ENCODE data around the gene IST1. TPM values are rescaled to one million over a fixed set of nuclear protein-coding genes. Genes with fewer than 3 reads are reported as not detected.

Gene IST1
- total RNA-seq, 1 donor from 2014 or later = 171 TPM

- DNase-seq (ENCODE audit: low spot score) = peak; percentile 93
These were observed 66.0 kb downstream of the IST1 start for GRCh38 chr16:71961066-71962039.

DNA sequence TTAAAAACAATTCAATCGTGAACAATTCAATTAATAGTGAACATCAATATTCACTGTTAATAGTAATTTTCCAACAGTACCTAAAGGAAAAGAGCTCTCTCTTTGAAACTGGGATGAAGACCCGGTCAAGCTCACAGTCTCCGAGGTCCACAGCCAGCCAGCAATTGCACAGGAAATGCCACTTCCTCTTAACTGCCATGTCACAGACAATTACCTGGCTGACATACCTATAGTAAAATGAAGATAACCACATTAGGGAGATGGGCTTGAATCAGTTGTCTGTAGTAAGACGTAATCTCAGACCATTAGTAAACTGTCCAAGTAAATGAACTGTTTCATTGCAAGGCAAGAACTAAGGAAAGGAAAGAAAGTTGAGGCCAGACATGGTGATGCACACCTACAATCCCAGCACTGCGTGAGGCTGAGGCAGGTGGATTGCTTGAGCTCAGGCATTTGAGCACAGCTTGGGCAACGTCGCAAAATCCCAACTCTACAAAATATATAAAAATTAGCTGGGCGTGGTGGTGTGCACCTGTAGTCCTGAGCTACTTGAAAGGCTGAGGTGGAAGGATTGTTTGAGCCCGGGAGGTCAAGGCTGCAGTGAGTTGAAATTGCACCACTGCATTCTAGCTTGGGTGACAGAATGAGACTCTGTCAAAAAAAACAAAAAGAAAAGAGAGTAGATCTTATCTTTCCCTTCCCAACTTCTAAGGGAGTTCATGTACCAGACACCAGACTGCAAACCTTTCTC, 68.0 kb downstream of the IST1 start:
- no peak for DNase-seq (ENCODE audit: low spot score)

- DNase-seq (ENCODE audit: low spot score) = no peak
These were observed 69.9 kb downstream of the IST1 start for GRCh38 chr16:71965223-71965622.

DNA sequence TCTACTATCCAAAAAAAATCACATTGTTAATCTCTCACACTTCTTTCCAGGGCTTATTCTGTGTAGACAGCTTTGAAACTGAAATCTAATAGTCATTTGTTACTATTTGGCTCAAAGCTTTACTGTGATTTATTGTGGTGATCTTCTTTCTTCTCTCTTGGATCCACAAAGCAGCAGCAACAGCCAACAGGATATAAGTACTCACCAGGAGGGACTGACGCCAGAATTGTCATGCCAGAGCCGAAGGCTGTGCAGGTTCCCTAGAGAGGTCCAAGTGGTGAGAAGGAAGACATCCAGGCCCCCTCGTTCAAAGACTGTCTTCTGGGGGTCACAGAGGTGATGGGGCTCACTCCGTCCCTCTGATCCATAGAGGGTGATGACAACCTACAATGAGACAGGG, 71.6 kb downstream of the IST1 start:
- DNase-seq (ENCODE audit: low spot score) = no peak

DNA sequence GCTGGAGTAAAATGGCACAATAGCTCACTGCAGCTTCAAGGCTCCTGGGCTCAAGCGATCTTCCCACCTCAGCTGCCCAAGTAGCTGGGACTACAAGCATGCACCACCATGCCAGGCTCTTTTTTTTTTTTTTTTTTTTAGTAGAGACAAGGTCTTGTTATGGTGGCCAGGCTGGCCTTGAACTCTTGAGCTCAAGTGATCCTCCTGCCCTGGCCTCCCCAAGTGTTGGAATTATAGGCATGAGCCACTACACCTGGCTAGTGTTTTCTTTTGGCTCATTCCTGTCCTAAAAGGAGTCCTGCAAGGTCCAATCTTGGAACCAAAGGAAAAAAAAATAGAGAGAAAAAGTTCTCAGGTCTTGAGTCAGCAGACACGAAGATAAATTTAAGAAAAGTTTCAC, 74.0 kb downstream of the IST1 start:
- DNase-seq (ENCODE audit: low spot score) = no peak

- no peak for DNase-seq (ENCODE audit: low spot score)
These were observed 76.2 kb downstream of the IST1 start for GRCh38 chr16:71971571-71971970.

- DNase-seq (ENCODE audit: low spot score) = no peak
These were observed 77.0 kb downstream of the IST1 start for GRCh38 chr16:71972356-71972755.

DNA sequence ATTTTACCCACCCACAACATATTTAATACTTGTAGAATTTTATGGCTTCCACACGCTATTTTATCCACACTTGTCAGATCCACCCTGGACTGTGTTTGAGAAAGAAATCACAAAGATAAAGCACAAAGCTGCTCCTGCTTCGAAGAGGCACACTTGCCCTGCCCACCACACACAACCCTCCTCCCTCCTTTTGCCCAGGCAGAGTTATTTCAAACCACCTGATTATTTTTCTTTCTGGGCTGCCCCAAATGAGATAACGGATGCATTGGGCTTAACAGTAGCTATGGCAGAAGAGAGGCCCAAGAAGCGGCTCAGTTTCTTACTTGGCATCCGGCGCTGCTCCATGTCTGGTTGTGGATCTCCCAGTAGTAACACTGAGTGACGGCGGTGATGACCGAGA, 77.7 kb downstream of the IST1 start:
- DNase-seq (ENCODE audit: low spot score) = no peak

- no peak for DNase-seq (ENCODE audit: low spot score)
These were observed 78.9 kb downstream of the IST1 start for GRCh38 chr16:71974068-71974818.

Other genes with a start within 250 kb of the IST1 start
- gene PHLPP2, start 170.8 kb upstream of the IST1 start, total RNA-seq = 16.5 TPM
- 95.8 TPM for gene AP1G1, start 86.7 kb upstream of the IST1 start, total RNA-seq
- 44.4 TPM for gene ATXN1L, start 49.6 kb upstream of the IST1 start, total RNA-seq
- gene ZNF821, start 11.3 kb upstream of the IST1 start, total RNA-seq = 6.7 TPM
- 0.55 TPM for gene PKD1L3, start 104.9 kb downstream of the IST1 start, total RNA-seq
- gene DHODH, start 113.2 kb downstream of the IST1 start, total RNA-seq = 8.4 TPM
- gene HP, start 159.0 kb downstream of the IST1 start, total RNA-seq = 63.2 TPM
- gene HPR, start 167.7 kb downstream of the IST1 start, total RNA-seq = 0.48 TPM
- 7.7 TPM for gene TXNL4B, start 198.1 kb downstream of the IST1 start, total RNA-seq
- gene DHX38, start 198.3 kb downstream of the IST1 start, total RNA-seq = 53.4 TPM

Data from mesenteric fat pad (tissue), 1 donor.